SU-DHL-6 (cell line): ENCODE measurements around the gene KDM7A.

Experiments used
- CTCF ChIP-seq: fragments of 200-600 bp; sonication (generic); IDR thresholded peaks from one replicate; pipeline ENCODE4 v1.5.1; 2017; ENCODE audit warnings: antibody characterized with exemption, mild to moderate bottlenecking, low read length, moderate library complexity; ENCODE audit not compliant: insufficient read depth, poor library complexity, severe bottlenecking
- EZH2phosphoT487 ChIP-seq: fragments of 200-600 bp; sonication (generic), shearing (Covaris generic); conservative IDR thresholded peaks from 2 replicates; pipeline ENCODE4 v1.6.1; 2018; ENCODE audit warnings: mild to moderate bottlenecking, antibody characterized with exemption, low read length, moderate library complexity, mixed read lengths

- no peak for TF ChIP-seq CTCF
- no peak for TF ChIP-seq EZH2phosphoT487
Observed at GRCh38 chr7:140061607-140061930, 115.2 kb downstream of the KDM7A start.
